ENCODE results near the gene GEMIN7.

GEMIN7 gene

GRCh38 chr19:45107621-45108150 is 28.6 kb downstream of the GEMIN7 start:
- no peak overlapping the region for H3K14ac ChIP-seq (ENCODE audit: low read length)
- H2AK5ac ChIP-seq (ENCODE audit: low read depth, low read length) = no peak overlapping the region
- DNase-seq (ENCODE audit: low spot score) = no peak
- no peak overlapping the region for H3K27ac ChIP-seq (replicated peaks; ENCODE audit: low read length)
- H3K23ac ChIP-seq (ENCODE audit: low read depth, low read length, poor library complexity) = no peak overlapping the region
- H3K4me3 ChIP-seq (ENCODE audit: low read length in 2 of 2) = no peak overlapping the region
- H3K9ac ChIP-seq (ENCODE audit: low read depth, low read length, poor library complexity) = no peak overlapping the region
- H4K8ac ChIP-seq (ENCODE audit: low read depth, low read length) = no peak overlapping the region
- no peak overlapping the region for H2BK15ac ChIP-seq (ENCODE audit: low read length)
- peaks cover 16 to 21% of the 10 kb centered on the region in 2 donors for H3K4me1 ChIP-seq (ENCODE audit: control insufficient read depth in 2 of 2, insufficient read depth in 1 of 2, low read depth in 1 of 2, low read length in 2 of 2)
- no peak overlapping the region for H2AFZ ChIP-seq (ENCODE audit: low read length)
- H2BK5ac ChIP-seq (ENCODE audit: low read length) = no peak overlapping the region
- H3K18ac ChIP-seq (ENCODE audit: low read length) = no peak overlapping the region
- no CpG with 5 or more reads among the region's 12 CpGs for WGBS, 2 donors (ENCODE audit: extremely low coverage in 2 of 2, insufficient read length in 2 of 2, insufficient replicate concordance in 1 of 2)
- no peak overlapping the region for H3K4ac ChIP-seq (ENCODE audit: low read length)
- H3K36me3 ChIP-seq (replicated peaks in 1 of 2; ENCODE audit: control insufficient read depth in 2 of 2, insufficient read depth in 2 of 2, low read length in 2 of 2) = peaks cover 0 to 1% of the 10 kb centered on the region in 2 donors
- H4K91ac ChIP-seq (ENCODE audit: low read depth, low read length, poor library complexity) = no peak overlapping the region
- no peak overlapping the region for H2BK12ac ChIP-seq (ENCODE audit: low read length)
- H3K9me3 ChIP-seq (replicated peaks in 1 of 2; ENCODE audit: control insufficient read depth in 2 of 2, insufficient read depth in 1 of 2, low read depth in 1 of 2, low read length in 2 of 2) = no peaks in the 10 kb centered on the region
- H3K4me2 ChIP-seq (ENCODE audit: insufficient read depth, low read length, poor library complexity, severe bottlenecking) = no peak overlapping the region
- H2BK120ac ChIP-seq (ENCODE audit: low read depth, low read length) = no peak overlapping the region
- H3K27me3 ChIP-seq (ENCODE audit: control insufficient read depth in 3 of 3, insufficient read depth in 3 of 3, low read depth in 1 of 3, low read length in 3 of 3) = no peaks in the 10 kb centered on the region
- peaks cover 17% of the 10 kb centered on the region for H3K79me1 ChIP-seq (ENCODE audit: low read depth, low read length)

GRCh38 chr19:45110851-45111266 is 31.8 kb downstream of the GEMIN7 start:
- Histone ChIP-seq H3K27me3 (ENCODE audit: control insufficient read depth in 3 of 3, insufficient read depth in 3 of 3, low read depth in 1 of 3, low read length in 3 of 3) (no peaks in the 10 kb centered on the region), H2BK120ac (ENCODE audit: low read depth, low read length) (no peak overlapping the region), H2BK5ac (ENCODE audit: low read length) (no peak overlapping the region), H3K14ac (ENCODE audit: low read length) (no peak overlapping the region), H3K27ac (replicated peaks; ENCODE audit: low read length) (no peak overlapping the region), H2BK12ac (ENCODE audit: low read length) (no peak overlapping the region), H4K8ac (ENCODE audit: low read depth, low read length) (no peak overlapping the region), H3K4me2 (ENCODE audit: insufficient read depth, low read length, poor library complexity, severe bottlenecking) (no peak overlapping the region), H2BK15ac (ENCODE audit: low read length) (no peak overlapping the region), H2AK5ac (ENCODE audit: low read depth, low read length) (no peak overlapping the region), H3K9me3 (replicated peaks in 1 of 2; ENCODE audit: control insufficient read depth in 2 of 2, insufficient read depth in 1 of 2, low read depth in 1 of 2, low read length in 2 of 2) (no peaks in the 10 kb centered on the region), H3K9ac (ENCODE audit: low read depth, low read length, poor library complexity) (no peak overlapping the region), H4K91ac (ENCODE audit: low read depth, low read length, poor library complexity) (no peak overlapping the region), H3K4me3 (ENCODE audit: low read length in 2 of 2) (no peak overlapping the region), H3K23ac (ENCODE audit: low read depth, low read length, poor library complexity) (no peak overlapping the region), H3K4ac (ENCODE audit: low read length) (no peak overlapping the region), H3K79me1 (ENCODE audit: low read depth, low read length) (peaks cover 16% of the 10 kb centered on the region), H3K4me1 (ENCODE audit: control insufficient read depth in 2 of 2, insufficient read depth in 1 of 2, low read depth in 1 of 2, low read length in 2 of 2) (peaks cover 0 to 5% of the 10 kb centered on the region in 2 donors), H3K36me3 (replicated peaks in 1 of 2; ENCODE audit: control insufficient read depth in 2 of 2, insufficient read depth in 2 of 2, low read length in 2 of 2) (no peaks in the 10 kb centered on the region), H2AFZ (ENCODE audit: low read length) (no peak overlapping the region), H3K18ac (ENCODE audit: low read length) (no peak overlapping the region)
- DNase-seq (ENCODE audit: low spot score) = no peak
- no CpG with 5 or more reads among the region's 5 CpGs for WGBS, 2 donors (ENCODE audit: extremely low coverage in 2 of 2, insufficient read length in 2 of 2, insufficient replicate concordance in 1 of 2)

DNA sequence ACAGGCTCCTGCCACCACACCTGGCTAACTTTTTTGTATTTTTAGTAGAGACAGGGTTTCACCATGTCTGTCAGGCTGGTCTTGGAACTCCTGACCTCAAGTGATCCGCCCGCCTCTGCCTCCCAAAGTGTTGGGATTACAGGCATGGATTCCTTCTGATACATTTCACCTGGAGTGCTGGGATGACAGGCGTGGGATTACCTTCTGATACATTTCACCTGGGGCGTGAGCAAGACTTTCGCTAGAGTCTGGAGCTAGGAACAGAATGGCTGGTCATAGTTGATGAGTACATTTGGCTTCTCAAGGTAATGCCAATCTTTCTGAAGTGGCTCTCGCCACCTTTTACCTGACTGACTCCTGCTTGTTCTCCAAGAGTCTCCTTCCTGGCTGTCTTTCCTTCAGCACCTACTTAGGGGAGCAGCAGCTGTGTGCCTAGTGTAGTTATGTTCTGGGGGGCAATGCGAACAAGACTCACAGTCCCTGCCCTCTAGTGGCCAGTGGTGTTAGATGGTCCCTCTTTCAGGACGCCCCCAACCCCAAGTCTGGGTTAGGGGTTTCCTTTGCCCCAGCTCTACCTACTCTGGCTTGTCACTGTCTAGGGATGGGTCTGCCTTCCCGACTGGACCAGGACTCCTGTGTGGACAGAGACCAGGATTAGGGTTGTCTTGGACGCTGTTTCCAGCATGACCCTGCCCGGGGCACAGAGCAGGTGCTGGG is 33.2 kb downstream of the GEMIN7 start:
- H2BK15ac ChIP-seq (ENCODE audit: low read length) = no peak overlapping the region
- H3K4me1 ChIP-seq (ENCODE audit: control insufficient read depth in 2 of 2, insufficient read depth in 1 of 2, low read depth in 1 of 2, low read length in 2 of 2) = peaks cover 3 to 14% of the 10 kb centered on the region in 2 donors
- no CpG with 5 or more reads among the region's 11 CpGs for WGBS, 2 donors (ENCODE audit: extremely low coverage in 2 of 2, insufficient read length in 2 of 2, insufficient replicate concordance in 1 of 2)
- no peak overlapping the region for H3K14ac ChIP-seq (ENCODE audit: low read length)
- H3K4me2 ChIP-seq (ENCODE audit: insufficient read depth, low read length, poor library complexity, severe bottlenecking) = no peak overlapping the region
- H3K27ac ChIP-seq (replicated peaks; ENCODE audit: low read length) = no peak overlapping the region
- H3K23ac ChIP-seq (ENCODE audit: low read depth, low read length, poor library complexity) = peak overlapping the region; percentile 66
- no peak overlapping the region for H2AFZ ChIP-seq (ENCODE audit: low read length)
- no peak overlapping the region for H4K91ac ChIP-seq (ENCODE audit: low read depth, low read length, poor library complexity)
- no peak overlapping the region for H3K4ac ChIP-seq (ENCODE audit: low read length)
- peaks cover 0 to 2% of the 10 kb centered on the region in 2 donors for H3K9me3 ChIP-seq (replicated peaks in 1 of 2; ENCODE audit: control insufficient read depth in 2 of 2, insufficient read depth in 1 of 2, low read depth in 1 of 2, low read length in 2 of 2)
- no peak overlapping the region for H3K4me3 ChIP-seq (ENCODE audit: low read length in 2 of 2)
- DNase-seq (ENCODE audit: low spot score) = no peak
- no peaks in the 10 kb centered on the region for H3K36me3 ChIP-seq (replicated peaks in 1 of 2; ENCODE audit: control insufficient read depth in 2 of 2, insufficient read depth in 2 of 2, low read length in 2 of 2)
- no peak overlapping the region for H2BK120ac ChIP-seq (ENCODE audit: low read depth, low read length)
- no peak overlapping the region for H2AK5ac ChIP-seq (ENCODE audit: low read depth, low read length)
- no peak overlapping the region for H2BK12ac ChIP-seq (ENCODE audit: low read length)
- no peak overlapping the region for H3K18ac ChIP-seq (ENCODE audit: low read length)
- H4K8ac ChIP-seq (ENCODE audit: low read depth, low read length) = no peak overlapping the region
- H3K79me1 ChIP-seq (ENCODE audit: low read depth, low read length) = peaks cover 26% of the 10 kb centered on the region
- no peaks in the 10 kb centered on the region for H3K27me3 ChIP-seq (ENCODE audit: control insufficient read depth in 3 of 3, insufficient read depth in 3 of 3, low read depth in 1 of 3, low read length in 3 of 3)
- no peak overlapping the region for H3K9ac ChIP-seq (ENCODE audit: low read depth, low read length, poor library complexity)
- no peak overlapping the region for H2BK5ac ChIP-seq (ENCODE audit: low read length)

DNA sequence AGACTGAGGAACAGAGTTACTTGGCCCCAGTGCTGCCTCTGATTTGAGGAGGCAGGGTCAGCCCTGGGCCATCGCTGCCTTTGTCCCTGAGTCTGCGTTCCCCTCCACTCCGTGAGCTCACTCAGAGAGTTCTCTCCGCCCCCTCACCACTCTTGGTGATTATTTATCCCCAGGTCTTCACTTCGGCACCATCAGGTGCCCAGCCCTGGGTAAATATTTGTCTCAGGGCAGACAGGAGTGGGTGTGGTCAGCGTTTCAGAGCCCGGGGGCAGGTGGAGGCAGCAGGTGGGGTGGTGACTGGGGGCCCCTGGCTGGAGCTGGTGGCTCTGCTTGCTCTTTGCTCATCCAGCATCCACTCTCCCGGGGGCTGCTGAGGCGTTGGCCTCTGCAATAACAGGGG is 34.6 kb downstream of the GEMIN7 start:
- Histone ChIP-seq H3K79me1 (ENCODE audit: low read depth, low read length) (peaks cover 33% of the 10 kb centered on the region), H3K27me3 (ENCODE audit: control insufficient read depth in 3 of 3, insufficient read depth in 3 of 3, low read depth in 1 of 3, low read length in 3 of 3) (no peaks in the 10 kb centered on the region), H2BK15ac (ENCODE audit: low read length) (no peak overlapping the region), H3K4me3 (ENCODE audit: low read length in 2 of 2) (no peak overlapping the region), H3K9ac (ENCODE audit: low read depth, low read length, poor library complexity) (peak overlapping the region; percentile 50), H2BK120ac (ENCODE audit: low read depth, low read length) (no peak overlapping the region), H3K4me1 (ENCODE audit: control insufficient read depth in 2 of 2, insufficient read depth in 1 of 2, low read depth in 1 of 2, low read length in 2 of 2) (peaks cover 16 to 21% of the 10 kb centered on the region in 2 donors), H2BK12ac (ENCODE audit: low read length) (no peak overlapping the region), H3K9me3 (replicated peaks in 1 of 2; ENCODE audit: control insufficient read depth in 2 of 2, insufficient read depth in 1 of 2, low read depth in 1 of 2, low read length in 2 of 2) (peaks cover 0 to 2% of the 10 kb centered on the region in 2 donors), H4K91ac (ENCODE audit: low read depth, low read length, poor library complexity) (no peak overlapping the region), H3K4ac (ENCODE audit: low read length) (no peak overlapping the region), H2AFZ (ENCODE audit: low read length) (no peak overlapping the region), H3K14ac (ENCODE audit: low read length) (no peak overlapping the region), H3K4me2 (ENCODE audit: insufficient read depth, low read length, poor library complexity, severe bottlenecking) (no peak overlapping the region), H2AK5ac (ENCODE audit: low read depth, low read length) (peak overlapping the region; percentile 46), H3K23ac (ENCODE audit: low read depth, low read length, poor library complexity) (no peak overlapping the region), H2BK5ac (ENCODE audit: low read length) (peak overlapping the region; percentile 2), H3K27ac (replicated peaks; ENCODE audit: low read length) (no peak overlapping the region), H3K18ac (ENCODE audit: low read length) (no peak overlapping the region), H3K36me3 (replicated peaks in 1 of 2; ENCODE audit: control insufficient read depth in 2 of 2, insufficient read depth in 2 of 2, low read length in 2 of 2) (no peaks in the 10 kb centered on the region), H4K8ac (ENCODE audit: low read depth, low read length) (no peak overlapping the region)
- DNase-seq (ENCODE audit: low spot score) = no peak
- no CpG with 5 or more reads among the region's 9 CpGs for WGBS, 2 donors (ENCODE audit: extremely low coverage in 2 of 2, insufficient read length in 2 of 2, insufficient replicate concordance in 1 of 2)

Data from neuronal stem cell (in vitro differentiated cells).